Adipose tissue (tissue), 3 donors: Measurements from ENCODE around the gene AKAP9. TPM values are rescaled to one million over a fixed set of nuclear protein-coding genes. Genes with fewer than 3 reads are reported as not detected.
"Not testable (repeated sequence)": the region's sequence is repeated elsewhere in the genome, so short reads cannot be mapped to it uniquely, and the experiment has no call there.

Experiments
- H3K27ac ChIP-seq: one replicate; pipeline ENCODE4 v1.5.1; 2013; ENCODE audit warnings: low read depth, low read length
- WGBS, 3 donors: extraction: QIAGEN DNeasy Blood & Tissue Kit; methylation state at CpG; one replicate each; pipeline ENCODE4 v1.1.7; 2013; 5-methylcytosine and 5-hydroxymethylcytosine counted together
- polyA plus RNA-seq, 3 donors: library from polyadenylated mRNA; stranded (reverse); fragments of 200-250 nt; gene quantifications; one replicate each; pipeline ENCODE4 v1.2.3, GENCODE V29; 2013
- donor health status: healthy with polysubstance abuse.
- donor health status: Bipolar disorder and iron deficiency.
- donor health status: healthy.

Gene AKAP9
- 10 to 100 TPM; 10.6 to 13.9 (median 12.2) TPM for polyA plus RNA-seq

GRCh38 chr7:91940572-91941341, at the start of gene AKAP9:
TSS of gene AKAP9 (plus strand) at chr7:91940862. CDS start at chr7:91941100, 238 bp downstream.
- peak within 1 kb of the TSS; percentile 83 for H3K27ac ChIP-seq
- 0 to 1% (median 0%) methylated on average over 49 to 59 of the region's 59 CpGs for WGBS, 3 donors

GRCh38 chr7:91892099-91892705, 48.5 kb upstream of the AKAP9 start:
- WGBS, 3 donors: 45 to 60% (median 49%) methylated on average over 3 of the region's 3 CpGs
- H3K27ac ChIP-seq: no peak overlapping the region

DNA sequence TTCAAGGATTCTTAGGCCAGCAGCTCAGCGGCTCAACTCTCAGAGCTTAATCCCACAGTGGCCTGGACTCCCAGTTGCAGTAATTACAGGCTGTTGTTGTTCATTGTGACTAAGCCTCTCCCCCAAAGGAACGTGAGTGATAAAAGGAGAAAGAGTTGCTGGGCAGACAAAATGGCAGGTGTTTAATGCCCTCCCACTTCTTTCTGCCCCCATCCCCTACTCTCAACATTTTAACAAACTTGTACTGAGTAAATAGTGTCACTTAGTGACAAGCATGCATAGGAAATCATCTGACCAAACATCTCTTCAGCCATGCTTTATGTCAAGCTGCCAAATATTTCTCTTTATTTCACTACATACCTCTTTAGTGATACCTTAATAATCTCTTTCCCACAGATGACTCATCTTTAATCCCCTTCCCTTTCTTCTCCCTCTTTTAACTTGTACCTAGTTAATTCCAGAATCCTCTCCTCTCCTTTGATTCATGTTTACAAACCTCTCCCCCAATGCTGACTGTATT, 47.8 kb upstream of the AKAP9 start:
- 46 to 58% (median 52%) methylated on average over 2 of the region's 2 CpGs for WGBS, 3 donors
- no peak overlapping the region for H3K27ac ChIP-seq

DNA sequence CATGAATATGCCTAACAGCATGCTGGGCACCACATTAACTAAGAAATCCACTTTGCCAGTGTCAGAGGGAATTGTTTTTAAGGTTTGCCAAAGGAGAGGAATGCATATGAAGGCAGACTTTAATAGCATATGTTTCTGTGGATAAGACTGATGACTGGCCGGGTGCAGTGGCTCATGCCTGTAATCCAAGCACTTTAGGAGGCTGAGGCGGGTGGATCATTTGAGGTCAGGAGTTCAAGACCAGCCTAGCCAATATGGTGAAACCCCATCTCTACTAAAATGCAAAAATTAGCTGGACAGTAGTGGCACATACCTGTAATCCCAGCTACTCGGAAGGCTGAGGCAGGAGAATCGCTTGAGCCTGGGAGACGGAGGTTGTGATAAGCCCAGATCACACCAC, 47.0 kb upstream of the AKAP9 start:
- WGBS, 3 donors: 80 to 86% (median 84%) methylated on average over 5 of the region's 5 CpGs
- H3K27ac ChIP-seq: not testable (repeated sequence)

DNA sequence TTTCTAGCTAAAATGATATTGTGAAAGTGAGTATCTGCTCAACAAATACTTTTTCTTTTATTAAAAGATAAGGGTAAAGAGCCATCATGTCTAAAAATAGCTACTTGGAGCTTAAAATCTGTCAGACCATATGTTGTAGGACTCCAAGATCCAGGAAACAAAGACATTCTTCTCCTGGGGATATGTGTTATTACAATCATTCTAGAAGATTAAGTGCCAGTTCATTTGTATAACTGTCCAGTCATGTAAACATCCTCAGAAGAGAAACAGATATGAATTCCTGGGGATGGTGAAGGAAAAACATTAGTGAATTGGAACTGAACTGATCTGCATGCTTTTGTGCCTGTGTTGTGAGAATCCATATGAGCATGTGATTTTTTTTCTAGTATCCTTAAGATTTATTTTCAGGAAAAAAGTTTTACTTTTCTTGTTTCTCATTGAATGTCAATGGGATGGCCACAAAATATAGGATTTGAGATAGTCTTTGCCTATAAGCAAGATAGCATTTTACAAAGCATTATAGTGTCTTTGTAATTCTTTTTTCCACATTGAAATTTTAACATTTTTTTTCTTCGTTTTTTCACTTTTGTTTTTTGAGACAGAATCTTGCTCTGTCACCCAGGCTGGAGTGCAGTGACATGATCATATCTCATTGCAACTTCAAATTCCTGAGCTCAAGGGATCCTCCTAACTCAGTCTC, 45.7 kb upstream of the AKAP9 start:
- no peak overlapping the region for H3K27ac ChIP-seq
- WGBS, 3 donors: 51 to 67% (median 57%) methylated on average over 1 of the region's 1 CpG

GRCh38 chr7:91898240-91898992, 42.2 kb upstream of the AKAP9 start:
- H3K27ac ChIP-seq: no peak overlapping the region
- 60 to 82% (median 73%) methylated on average over 10 of the region's 10 CpGs for WGBS, 3 donors

- no peak overlapping the region for H3K27ac ChIP-seq
- WGBS, 3 donors: 83 to 92% (median 86%) methylated on average over 1 of the region's 1 CpG
Observed at GRCh38 chr7:91899563-91899962, 41.1 kb upstream of the AKAP9 start.

GRCh38 chr7:91910171-91910570, 30.5 kb upstream of the AKAP9 start:
- WGBS, 3 donors: 62 to 86% (median 78%) methylated on average over 1 of the region's 1 CpG
- no peak overlapping the region for H3K27ac ChIP-seq

- H3K27ac ChIP-seq: no peak overlapping the region
- WGBS, 3 donors: 90 to 95% (median 94%) methylated on average over 4 of the region's 4 CpGs
Observed at GRCh38 chr7:91911121-91911520, 29.5 kb upstream of the AKAP9 start.

DNA sequence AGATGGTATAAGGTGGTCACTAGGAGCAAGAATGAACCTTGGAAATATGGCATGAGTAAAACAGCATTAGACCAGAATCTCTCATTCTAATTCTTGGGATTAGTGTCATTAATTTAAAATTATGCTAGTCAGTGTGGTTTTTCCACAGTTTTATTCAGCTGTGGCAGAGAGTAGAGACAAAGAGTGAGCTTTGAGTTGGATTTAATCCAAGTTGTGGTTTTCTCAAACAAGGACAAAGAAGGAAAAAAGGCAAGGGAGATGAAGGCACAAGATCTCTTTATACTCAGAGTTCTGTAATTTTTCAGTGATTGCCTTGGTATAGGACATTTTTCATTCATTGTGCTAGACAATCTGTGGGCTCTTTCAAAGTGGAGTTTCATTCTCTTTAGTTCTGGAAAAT, 28.2 kb upstream of the AKAP9 start:
- no peak overlapping the region for H3K27ac ChIP-seq

- H3K27ac ChIP-seq: no peak overlapping the region
- WGBS, 3 donors: 65 to 74% (median 71%) methylated on average over 2 of the region's 2 CpGs
Observed at GRCh38 chr7:91913612-91914011, 27.1 kb upstream of the AKAP9 start.

GRCh38 chr7:91915401-91916050, 25.1 kb upstream of the AKAP9 start:
- H3K27ac ChIP-seq: no peak overlapping the region
- WGBS, 3 donors: 86 to 88% (median 87%) methylated on average over 3 of the region's 3 CpGs

DNA sequence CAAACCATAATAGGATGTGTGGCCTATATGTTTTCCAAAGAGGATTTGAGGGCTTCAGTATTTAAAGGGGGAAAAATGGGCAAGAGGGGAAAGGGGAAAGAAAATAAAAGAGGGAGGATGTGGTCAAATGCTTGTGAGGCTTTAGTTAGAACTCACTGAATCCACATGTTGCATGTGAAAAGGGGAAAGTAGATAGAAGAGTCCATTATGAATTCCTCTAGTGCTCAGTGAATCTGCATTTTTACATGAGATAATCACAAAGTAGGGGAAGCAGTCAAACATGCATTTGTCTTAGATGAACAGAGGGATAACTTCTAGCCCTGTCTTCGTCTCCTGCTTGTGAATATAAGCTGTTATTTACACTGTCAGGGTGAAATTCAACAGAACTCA, 24.6 kb upstream of the AKAP9 start:
- WGBS, 3 donors: 70 to 82% (median 79%) methylated on average over 1 of the region's 1 CpG
- no peak overlapping the region for H3K27ac ChIP-seq

DNA sequence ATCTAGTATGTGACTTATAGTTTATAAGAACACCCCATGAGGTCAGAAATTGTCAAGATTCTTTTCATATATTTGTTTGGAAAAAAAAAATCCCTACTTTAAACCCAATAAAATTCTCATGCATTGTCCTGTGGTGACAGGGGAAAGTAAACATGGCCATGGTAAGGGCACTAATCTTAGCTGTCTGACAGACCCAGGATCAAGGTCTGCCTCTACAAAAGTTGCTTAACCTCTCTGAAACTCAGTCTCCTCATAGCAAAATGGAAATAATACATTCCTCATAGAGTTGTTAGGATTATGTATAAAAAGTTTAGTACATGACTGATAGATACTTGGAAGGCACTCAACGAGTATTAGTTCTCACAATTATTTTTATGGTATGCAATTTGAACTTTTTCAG, 22.3 kb upstream of the AKAP9 start:
- WGBS, 3 donors: 70 to 74% (median 70%) methylated on average over 1 of the region's 1 CpG
- no peak overlapping the region for H3K27ac ChIP-seq

DNA sequence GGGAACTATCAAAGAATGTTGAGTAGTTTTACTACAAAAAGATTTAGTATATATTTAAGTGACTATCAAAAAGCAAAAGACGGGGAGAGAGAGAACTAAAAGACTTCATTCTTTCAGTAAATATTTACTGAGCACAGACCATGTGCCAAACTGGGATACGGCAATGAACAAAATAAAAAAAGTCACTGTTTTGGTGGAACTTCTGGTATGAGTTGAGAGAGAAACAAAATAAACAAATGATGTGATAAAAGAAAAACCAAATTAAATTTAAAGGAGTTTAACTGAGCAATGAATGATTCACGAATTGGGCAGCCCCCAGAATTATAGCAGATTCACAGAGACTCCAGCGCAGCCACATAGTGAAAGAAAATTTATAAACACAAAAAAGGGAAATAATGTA, 17.8 kb upstream of the AKAP9 start:
- H3K27ac ChIP-seq: no peak overlapping the region
- WGBS, 3 donors: 52 to 79% (median 67%) methylated on average over 4 of the region's 4 CpGs

- 78 to 81% (median 79%) methylated on average over 6 of the region's 6 CpGs for WGBS, 3 donors
- H3K27ac ChIP-seq: no peak overlapping the region
Observed at GRCh38 chr7:91927912-91928311, 12.8 kb upstream of the AKAP9 start.

- WGBS, 3 donors: 85 to 88% (median 87%) methylated on average over 3 of the region's 3 CpGs
- H3K27ac ChIP-seq: no peak overlapping the region
Observed at GRCh38 chr7:91929463-91929862, 11.2 kb upstream of the AKAP9 start.

DNA sequence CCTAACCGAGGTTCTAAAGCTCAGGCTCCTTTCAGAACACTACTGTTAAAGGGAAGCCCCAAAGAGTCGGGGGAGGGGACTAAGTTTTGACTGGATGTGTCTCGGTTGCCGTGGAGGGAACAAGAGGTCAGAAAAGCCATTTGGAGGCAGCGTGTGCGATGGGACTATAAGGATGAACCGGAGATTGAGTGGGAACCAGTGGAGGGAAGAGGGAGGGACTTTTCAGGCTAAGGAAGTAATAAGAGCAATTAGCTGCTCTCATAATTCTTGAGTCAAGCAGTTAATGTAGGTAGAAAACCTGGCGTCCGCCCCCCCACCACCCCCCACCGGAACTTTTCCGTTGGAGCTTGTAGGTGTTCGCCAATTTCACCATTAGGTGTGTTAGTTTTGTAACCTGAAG, 491 bp upstream of the AKAP9 start:
- H3K27ac ChIP-seq: peak overlapping the region; percentile 59
- 0% methylated on average over 12 of the region's 12 CpGs for WGBS, 3 donors
